Measurements from ENCODE around the gene RPS26. TPM values are rescaled to one million over a fixed set of nuclear protein-coding genes. Genes with fewer than 3 reads are reported as not detected.

Gene RPS26
- total and polyA plus RNA-seq, 9 of the 15 experiments (the other 6 are each of a cell fraction or from before 2014, with no cell fraction given): 70.2 to 1,589 (median 852) TPM

DNA sequence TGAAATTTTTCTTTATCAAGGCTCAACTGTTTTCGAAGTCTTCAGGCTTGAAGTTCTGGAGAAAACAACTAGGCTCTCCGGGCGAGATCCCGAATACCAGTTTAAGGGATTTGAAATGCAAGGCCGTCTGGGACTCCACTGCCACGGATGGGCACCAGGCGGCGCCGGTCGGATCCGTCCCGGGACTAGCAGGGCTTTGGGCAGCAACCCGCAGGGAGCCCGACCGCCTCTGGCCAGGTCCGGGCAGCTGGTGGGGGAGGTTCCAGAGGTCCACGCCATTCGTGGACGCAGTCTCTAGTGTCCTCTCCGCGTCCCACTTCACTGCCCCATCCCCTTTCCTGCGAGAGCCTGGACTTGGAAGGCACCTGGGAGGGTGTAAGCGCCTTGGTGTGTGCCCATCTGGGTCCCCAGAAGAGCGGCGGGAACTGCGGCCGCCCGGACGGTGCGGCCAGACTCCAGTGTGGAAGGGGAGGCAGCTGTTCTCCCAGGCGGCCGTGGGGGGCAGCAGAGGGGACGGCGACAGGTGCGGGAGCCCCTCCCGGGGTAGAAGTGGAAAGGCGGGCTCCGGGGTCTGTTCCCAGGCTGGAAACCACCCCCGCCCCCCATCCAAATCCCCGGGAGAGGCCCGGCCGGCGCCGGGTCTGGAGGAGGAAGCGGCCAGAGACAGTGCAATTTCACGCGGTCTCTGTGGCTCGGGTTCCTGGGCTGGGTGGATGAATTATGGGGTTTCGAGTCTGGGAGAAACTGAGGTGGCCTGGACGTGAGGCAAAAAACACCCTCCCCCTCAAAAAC is 37.4 kb downstream of the RPS26 start (continued):
- TF ChIP-seq, protein P1, sequence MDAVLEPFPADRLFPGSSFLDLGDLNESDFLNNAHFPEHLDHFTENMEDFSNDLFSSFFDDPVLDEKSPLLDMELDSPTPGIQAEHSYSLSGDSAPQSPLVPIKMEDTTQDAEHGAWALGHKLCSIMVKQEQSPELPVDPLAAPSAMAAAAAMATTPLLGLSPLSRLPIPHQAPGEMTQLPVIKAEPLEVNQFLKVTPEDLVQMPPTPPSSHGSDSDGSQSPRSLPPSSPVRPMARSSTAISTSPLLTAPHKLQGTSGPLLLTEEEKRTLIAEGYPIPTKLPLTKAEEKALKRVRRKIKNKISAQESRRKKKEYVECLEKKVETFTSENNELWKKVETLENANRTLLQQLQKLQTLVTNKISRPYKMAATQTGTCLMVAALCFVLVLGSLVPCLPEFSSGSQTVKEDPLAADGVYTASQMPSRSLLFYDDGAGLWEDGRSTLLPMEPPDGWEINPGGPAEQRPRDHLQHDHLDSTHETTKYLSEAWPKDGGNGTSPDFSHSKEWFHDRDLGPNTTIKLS (IDR thresholded peaks at IDR 0.05; ENCODE audit: borderline replicate concordance, low read depth): no peak
- TF ChIP-seq HDAC8 (tag; IDR thresholded peaks at IDR 0.05) (no peak), ZNF232 (CRISPR knock-in tag; IDR thresholded peaks at IDR 0.05) (no peak), ZNF444 (CRISPR knock-in tag; IDR thresholded peaks at IDR 0.05) (no peak), TCFL5 (CRISPR knock-in tag; conservative IDR thresholded peaks at IDR 0.05) (no peak), U2AF2 (optimal IDR thresholded peaks at IDR 0.05; ENCODE audit: low read depth, low read length) (no peak), POLR2H (tag; IDR thresholded peaks at IDR 0.05; ENCODE audit: low read depth) (no peak), SREBF2 (CRISPR knock-in tag; IDR thresholded peaks at IDR 0.05) (no peak), RBFOX2 (IDR thresholded peaks at IDR 0.05; ENCODE audit: low read depth, low read length) (peak; percentile 66), SP2 (IDR thresholded peaks at IDR 0.05; ENCODE audit: extremely low read depth, low read depth, low read length, poor library complexity, severe bottlenecking) (no peak), ZNF124 (CRISPR knock-in tag; IDR thresholded peaks at IDR 0.05) (no peak), FOXP1 (CRISPR knock-in tag; IDR thresholded peaks at IDR 0.05) (no peak)
- TF ChIP-seq, protein P2, sequence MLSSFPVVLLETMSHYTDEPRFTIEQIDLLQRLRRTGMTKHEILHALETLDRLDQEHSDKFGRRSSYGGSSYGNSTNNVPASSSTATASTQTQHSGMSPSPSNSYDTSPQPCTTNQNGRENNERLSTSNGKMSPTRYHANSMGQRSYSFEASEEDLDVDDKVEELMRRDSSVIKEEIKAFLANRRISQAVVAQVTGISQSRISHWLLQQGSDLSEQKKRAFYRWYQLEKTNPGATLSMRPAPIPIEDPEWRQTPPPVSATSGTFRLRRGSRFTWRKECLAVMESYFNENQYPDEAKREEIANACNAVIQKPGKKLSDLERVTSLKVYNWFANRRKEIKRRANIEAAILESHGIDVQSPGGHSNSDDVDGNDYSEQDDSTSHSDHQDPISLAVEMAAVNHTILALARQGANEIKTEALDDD (IDR thresholded peaks at IDR 0.05): no peak
- TF ChIP-seq, protein P3, sequence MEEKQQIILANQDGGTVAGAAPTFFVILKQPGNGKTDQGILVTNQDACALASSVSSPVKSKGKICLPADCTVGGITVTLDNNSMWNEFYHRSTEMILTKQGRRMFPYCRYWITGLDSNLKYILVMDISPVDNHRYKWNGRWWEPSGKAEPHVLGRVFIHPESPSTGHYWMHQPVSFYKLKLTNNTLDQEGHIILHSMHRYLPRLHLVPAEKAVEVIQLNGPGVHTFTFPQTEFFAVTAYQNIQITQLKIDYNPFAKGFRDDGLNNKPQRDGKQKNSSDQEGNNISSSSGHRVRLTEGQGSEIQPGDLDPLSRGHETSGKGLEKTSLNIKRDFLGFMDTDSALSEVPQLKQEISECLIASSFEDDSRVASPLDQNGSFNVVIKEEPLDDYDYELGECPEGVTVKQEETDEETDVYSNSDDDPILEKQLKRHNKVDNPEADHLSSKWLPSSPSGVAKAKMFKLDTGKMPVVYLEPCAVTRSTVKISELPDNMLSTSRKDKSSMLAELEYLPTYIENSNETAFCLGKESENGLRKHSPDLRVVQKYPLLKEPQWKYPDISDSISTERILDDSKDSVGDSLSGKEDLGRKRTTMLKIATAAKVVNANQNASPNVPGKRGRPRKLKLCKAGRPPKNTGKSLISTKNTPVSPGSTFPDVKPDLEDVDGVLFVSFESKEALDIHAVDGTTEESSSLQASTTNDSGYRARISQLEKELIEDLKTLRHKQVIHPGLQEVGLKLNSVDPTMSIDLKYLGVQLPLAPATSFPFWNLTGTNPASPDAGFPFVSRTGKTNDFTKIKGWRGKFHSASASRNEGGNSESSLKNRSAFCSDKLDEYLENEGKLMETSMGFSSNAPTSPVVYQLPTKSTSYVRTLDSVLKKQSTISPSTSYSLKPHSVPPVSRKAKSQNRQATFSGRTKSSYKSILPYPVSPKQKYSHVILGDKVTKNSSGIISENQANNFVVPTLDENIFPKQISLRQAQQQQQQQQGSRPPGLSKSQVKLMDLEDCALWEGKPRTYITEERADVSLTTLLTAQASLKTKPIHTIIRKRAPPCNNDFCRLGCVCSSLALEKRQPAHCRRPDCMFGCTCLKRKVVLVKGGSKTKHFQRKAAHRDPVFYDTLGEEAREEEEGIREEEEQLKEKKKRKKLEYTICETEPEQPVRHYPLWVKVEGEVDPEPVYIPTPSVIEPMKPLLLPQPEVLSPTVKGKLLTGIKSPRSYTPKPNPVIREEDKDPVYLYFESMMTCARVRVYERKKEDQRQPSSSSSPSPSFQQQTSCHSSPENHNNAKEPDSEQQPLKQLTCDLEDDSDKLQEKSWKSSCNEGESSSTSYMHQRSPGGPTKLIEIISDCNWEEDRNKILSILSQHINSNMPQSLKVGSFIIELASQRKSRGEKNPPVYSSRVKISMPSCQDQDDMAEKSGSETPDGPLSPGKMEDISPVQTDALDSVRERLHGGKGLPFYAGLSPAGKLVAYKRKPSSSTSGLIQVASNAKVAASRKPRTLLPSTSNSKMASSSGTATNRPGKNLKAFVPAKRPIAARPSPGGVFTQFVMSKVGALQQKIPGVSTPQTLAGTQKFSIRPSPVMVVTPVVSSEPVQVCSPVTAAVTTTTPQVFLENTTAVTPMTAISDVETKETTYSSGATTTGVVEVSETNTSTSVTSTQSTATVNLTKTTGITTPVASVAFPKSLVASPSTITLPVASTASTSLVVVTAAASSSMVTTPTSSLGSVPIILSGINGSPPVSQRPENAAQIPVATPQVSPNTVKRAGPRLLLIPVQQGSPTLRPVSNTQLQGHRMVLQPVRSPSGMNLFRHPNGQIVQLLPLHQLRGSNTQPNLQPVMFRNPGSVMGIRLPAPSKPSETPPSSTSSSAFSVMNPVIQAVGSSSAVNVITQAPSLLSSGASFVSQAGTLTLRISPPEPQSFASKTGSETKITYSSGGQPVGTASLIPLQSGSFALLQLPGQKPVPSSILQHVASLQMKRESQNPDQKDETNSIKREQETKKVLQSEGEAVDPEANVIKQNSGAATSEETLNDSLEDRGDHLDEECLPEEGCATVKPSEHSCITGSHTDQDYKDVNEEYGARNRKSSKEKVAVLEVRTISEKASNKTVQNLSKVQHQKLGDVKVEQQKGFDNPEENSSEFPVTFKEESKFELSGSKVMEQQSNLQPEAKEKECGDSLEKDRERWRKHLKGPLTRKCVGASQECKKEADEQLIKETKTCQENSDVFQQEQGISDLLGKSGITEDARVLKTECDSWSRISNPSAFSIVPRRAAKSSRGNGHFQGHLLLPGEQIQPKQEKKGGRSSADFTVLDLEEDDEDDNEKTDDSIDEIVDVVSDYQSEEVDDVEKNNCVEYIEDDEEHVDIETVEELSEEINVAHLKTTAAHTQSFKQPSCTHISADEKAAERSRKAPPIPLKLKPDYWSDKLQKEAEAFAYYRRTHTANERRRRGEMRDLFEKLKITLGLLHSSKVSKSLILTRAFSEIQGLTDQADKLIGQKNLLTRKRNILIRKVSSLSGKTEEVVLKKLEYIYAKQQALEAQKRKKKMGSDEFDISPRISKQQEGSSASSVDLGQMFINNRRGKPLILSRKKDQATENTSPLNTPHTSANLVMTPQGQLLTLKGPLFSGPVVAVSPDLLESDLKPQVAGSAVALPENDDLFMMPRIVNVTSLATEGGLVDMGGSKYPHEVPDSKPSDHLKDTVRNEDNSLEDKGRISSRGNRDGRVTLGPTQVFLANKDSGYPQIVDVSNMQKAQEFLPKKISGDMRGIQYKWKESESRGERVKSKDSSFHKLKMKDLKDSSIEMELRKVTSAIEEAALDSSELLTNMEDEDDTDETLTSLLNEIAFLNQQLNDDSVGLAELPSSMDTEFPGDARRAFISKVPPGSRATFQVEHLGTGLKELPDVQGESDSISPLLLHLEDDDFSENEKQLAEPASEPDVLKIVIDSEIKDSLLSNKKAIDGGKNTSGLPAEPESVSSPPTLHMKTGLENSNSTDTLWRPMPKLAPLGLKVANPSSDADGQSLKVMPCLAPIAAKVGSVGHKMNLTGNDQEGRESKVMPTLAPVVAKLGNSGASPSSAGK (IDR thresholded peaks at IDR 0.05): no peak
